Activated CD4-positive, alpha-beta T cell treated with anti-CD3 and anti-CD28 coated beads, Interleukin-10, Interleukin-2, amounts not matched to agents 100 ng/mL and 50 ng/mL, durations not matched to agents 16 hours and 8 hours (primary cell): ENCODE data around the gene DENND1A.

Experiments
- DNase-seq: peaks from one replicate; pipeline ENCODE4 v3.0.0-alpha.2; 2020

Gene DENND1A

GRCh38 chr9:123812984-123813383, 116.9 kb downstream of the DENND1A start:
- no peak for DNase-seq

DNA sequence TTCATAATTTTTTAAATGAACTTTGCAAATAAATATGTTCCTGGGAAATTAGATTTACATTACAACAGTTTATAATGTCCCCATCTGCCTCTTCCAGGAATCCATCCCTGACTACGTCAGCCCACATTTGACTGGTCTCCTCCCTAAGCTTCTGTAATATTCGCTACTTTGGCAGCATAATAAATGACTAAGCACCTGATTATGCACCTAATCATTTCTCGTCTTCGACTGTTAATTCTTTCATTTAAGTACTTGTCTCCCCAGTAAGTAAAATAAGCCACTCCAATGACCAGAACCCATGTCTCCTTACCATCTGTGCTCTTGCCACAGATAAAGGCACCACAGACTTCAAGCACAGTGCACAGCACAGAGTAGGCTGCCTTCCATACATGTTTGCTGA, 122.7 kb downstream of the DENND1A start:
- no peak for DNase-seq

GRCh38 chr9:123806829-123807228, 123.1 kb downstream of the DENND1A start:
- DNase-seq, result no peak

- no peak for DNase-seq
These were observed 131.7 kb downstream of the DENND1A start for GRCh38 chr9:123798195-123798594.

- DNase-seq, result no peak
These were observed 133.1 kb downstream of the DENND1A start for GRCh38 chr9:123796618-123797484.

DNA sequence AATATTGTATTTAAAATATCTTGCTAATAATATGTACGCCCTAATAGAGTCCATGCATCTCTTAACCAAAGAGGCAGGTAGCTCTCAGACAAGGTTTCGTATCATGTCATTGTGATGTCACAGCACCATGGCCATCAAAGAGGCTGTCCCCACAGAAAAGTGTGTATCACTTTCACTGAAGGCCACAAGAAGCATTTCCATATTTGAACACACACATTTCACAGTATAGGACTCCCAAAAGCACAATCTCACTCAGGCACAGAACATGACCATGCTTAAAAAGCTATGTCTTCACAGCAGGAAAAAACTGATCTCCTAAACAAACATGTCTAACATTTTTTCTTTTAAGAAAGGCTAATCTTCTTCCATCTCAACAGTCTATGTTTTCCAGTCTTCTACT, 133.8 kb downstream of the DENND1A start:
- peak; percentile 11 for DNase-seq

GRCh38 chr9:123795336-123795735, 134.6 kb downstream of the DENND1A start:
- no peak for DNase-seq

DNA sequence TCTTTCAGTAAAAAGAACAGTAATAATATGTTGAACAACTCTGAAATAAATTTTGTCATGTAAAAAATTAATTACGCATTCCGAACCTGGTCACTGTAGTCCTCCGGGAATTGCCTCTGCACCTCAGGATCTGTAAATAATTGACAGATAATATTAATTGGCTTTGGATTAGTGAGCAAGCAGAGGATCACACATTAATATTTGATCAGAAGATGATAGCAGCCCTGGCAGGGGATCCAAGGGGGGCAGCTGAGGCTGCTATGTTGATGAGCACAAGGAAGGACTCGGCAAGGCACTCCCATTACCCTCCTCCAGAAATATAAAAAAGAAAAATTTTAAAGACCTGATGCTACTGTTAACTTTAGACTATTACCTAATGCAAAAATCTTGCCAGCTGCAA, 137.4 kb downstream of the DENND1A start:
- DNase-seq, result no peak

DNA sequence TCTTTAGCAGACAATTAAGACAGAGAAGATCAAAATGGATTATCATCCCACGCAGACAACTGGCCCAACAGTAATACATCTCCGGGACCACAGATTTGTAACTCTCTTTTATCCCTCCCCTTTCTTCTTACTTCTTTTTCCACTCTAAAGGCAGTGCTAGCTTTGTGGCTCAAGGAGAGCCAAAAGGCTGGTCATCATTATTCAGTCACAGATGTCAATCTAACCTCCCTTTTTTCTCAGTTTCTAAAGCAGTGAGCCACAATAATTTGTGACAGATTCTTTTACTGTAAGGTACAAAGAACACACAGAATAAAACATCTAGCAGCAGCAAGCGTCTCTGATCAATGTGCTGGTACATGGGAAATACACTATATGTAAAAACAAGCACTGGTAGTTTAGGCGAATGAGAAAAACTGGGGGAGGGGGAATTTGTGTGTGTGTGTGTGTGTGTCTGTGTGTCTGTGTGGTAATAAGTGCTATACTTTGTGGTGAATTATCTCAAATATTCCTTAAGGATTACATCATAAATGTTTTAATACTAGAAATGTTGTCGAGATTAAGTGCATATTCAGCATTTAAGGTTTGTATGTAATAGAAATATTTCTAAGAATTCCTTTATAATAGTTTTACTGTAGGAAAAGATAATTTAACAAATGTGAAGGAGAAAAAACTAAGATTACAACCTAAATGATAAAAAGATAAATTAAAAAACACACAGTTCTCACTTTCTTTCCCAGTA, 140.2 kb downstream of the DENND1A start:
- DNase-seq, result no peak

DNA sequence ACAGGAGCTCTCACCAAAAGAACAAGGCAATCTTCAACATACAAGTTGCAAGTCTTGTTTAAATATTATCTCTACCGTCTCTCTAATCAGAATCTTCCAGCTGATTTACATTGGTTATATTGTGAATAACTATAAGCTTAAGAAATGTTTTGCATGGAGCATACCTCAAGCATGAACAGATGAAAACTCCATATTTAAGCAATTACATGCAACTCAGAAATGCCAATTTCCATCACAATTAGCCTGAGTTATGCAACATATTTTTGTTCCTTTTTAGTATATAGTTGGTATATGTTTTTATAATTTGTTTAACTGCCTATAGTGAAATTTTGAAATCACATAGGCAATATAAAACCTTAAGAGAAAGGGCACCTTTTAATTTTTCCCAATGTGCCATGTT, 142.5 kb downstream of the DENND1A start:
- no peak for DNase-seq

- DNase-seq, result no peak
These were observed 145.4 kb downstream of the DENND1A start for GRCh38 chr9:123784518-123784917.

GRCh38 chr9:123778232-123778902, 151.6 kb downstream of the DENND1A start:
- no peak for DNase-seq

GRCh38 chr9:123776708-123777537, 153.0 kb downstream of the DENND1A start:
- DNase-seq, result no peak

GRCh38 chr9:123775289-123776284, 154.3 kb downstream of the DENND1A start:
- no peak for DNase-seq

- DNase-seq, result no peak
These were observed 156.1 kb downstream of the DENND1A start for GRCh38 chr9:123773783-123774182.

DNA sequence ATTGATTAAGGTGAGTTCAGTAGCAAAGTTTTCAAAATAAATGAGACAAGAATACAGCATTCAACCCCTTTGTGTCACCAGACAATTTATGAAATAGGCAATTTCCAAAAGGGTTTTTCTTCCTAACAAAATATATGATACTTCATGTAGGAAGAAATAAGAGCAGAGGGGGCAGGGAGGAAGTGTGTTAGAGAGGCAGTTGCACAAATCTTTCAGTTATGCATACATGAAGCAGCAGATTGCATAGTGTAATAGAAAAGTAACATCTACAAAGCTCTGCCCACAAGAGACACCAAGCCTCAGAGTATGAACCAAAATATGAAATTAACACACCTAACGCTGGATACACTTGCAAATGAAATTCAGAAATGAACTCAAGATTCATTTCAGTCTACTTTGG, 157.0 kb downstream of the DENND1A start:
- no peak for DNase-seq

GRCh38 chr9:123772374-123772773, 157.6 kb downstream of the DENND1A start:
- DNase-seq, result no peak

GRCh38 chr9:123771690-123772089, 158.2 kb downstream of the DENND1A start:
- DNase-seq, result no peak

DNA sequence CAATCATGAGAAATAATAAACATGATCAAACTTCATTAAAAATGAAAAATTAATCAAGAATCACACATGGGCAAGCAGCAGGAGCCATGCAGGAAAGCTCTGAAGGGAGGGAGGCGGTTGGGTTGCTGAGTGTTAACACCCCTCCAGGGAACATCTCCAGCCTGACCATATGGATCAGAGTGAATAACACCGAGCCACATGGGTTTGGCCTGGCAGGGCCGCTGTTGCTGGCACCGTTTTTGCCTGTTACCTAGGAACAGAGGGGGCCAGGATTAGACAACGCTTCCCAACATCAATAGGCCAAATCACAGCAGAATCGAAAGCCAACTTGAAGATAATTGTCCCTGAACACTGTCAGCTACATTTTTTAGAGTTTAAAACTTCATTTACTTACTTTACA, 160.2 kb downstream of the DENND1A start:
- DNase-seq, result no peak

DNA sequence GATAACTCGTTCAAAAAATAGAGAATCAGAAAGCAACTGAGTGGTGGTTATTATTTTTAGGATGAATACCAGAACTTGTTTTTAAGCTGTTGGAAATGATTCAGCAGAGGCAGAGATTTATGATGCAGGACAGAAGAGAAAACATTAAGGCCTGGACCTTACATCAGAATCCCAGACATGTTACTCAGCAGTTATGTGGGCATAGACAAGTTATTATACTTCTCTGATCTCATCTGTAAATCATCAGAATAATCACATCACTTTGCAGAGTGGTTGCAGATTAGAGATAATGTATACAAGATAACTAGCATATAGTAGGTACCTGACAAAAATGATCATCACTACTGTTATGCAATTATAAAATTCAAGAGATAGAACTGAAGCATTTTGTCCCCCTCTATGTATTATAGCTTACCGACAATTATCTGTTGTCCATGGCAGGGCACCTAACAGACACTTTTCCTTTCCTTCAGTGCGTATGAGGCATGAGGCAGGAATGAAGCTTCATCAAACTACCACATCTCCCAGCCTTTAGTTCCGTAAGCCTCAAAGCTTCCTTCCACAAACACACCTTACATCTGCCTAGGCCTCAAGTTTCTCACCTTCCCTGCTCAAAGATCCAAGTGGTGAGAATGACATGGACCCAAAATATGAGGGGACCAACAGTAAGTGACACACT, 165.9 kb downstream of the DENND1A start:
- DNase-seq, result no peak
